SW480 (cell line): Measurements from ENCODE around the gene MRPL22.
"Not testable (repeated sequence)": the region's sequence is repeated elsewhere in the genome, so short reads cannot be mapped to it uniquely, and the experiment has no call there.

ENCODE experiments used
- DNase-seq: peaks from one replicate; pipeline ENCODE4 v3.0.0-alpha.2; 2016; ENCODE audit warnings: low spot score

MRPL22 gene

GRCh38 chr5:154943527-154943926 is 2.7 kb downstream of the MRPL22 start:
- no peak for DNase-seq

GRCh38 chr5:154944716-154945115 is 3.8 kb downstream of the MRPL22 start:
- no peak for DNase-seq

GRCh38 chr5:154945695-154946301 is 4.9 kb downstream of the MRPL22 start:
- peak; percentile 21 for DNase-seq

GRCh38 chr5:154947778-154948177 is 6.9 kb downstream of the MRPL22 start:
- no peak for DNase-seq

DNA sequence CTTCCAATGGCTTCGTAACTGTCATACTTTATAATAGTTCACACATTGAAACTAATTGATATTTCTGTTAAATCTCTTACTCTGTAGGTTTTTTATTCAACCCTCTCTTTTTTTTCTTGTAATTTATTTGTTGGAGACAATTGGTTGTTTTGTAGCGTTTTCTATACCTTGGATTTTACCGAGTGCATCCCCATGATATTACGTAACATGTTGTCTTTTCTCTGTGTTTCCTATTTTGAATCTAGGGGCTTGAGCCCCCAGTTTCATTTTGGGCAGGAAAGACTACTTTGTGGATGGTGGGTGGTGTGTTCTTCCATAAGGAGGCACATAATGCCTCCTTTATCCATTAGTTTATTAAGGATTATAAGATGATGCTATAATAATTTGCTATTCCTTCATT is 7.4 kb downstream of the MRPL22 start:
- no peak for DNase-seq

GRCh38 chr5:154949781-154950180 is 8.9 kb downstream of the MRPL22 start:
- no peak for DNase-seq

- no peak for DNase-seq
Observed at GRCh38 chr5:154956712-154957111, 15.8 kb downstream of the MRPL22 start.

DNA sequence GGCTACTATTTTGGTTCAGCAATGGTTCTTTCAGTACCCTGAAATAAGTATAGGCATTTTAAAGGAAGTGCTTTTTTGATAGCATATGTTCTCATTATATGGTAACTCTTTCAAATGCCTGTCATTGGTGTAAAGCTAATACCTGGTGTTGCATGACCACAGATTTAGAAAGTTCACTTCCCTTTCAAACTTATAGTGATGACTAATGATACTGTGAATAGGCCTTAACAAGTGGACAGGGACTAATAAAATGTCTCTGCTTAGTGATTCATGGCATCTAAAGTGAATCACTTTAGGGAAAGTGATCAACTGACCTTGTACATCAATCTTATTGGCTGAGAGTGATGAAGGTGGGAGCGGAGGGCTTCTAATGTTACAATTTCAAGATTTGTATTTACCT is 21.6 kb downstream of the MRPL22 start:
- no peak for DNase-seq

GRCh38 chr5:154966081-154966841 is 25.4 kb downstream of the MRPL22 start:
- DNase-seq: no peak

DNA sequence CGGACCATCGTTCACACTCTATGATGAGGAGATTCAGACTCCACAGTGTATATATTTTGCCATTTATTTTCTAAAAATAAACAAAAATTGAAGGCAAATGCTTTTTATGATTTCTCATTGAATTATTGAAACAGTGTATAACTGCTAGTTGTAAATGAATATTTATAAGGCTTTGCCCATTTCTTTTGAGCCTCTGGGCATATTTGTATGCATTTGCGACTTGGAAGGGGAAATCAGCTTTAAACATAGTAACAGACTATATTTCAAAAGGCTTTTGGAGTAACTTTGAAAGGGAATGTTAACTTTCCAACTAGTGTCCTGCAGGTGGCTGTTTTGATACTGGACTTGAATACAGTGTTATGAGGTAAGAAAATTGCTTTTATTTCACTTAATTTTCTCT is 26.0 kb downstream of the MRPL22 start:
- no peak for DNase-seq

DNA sequence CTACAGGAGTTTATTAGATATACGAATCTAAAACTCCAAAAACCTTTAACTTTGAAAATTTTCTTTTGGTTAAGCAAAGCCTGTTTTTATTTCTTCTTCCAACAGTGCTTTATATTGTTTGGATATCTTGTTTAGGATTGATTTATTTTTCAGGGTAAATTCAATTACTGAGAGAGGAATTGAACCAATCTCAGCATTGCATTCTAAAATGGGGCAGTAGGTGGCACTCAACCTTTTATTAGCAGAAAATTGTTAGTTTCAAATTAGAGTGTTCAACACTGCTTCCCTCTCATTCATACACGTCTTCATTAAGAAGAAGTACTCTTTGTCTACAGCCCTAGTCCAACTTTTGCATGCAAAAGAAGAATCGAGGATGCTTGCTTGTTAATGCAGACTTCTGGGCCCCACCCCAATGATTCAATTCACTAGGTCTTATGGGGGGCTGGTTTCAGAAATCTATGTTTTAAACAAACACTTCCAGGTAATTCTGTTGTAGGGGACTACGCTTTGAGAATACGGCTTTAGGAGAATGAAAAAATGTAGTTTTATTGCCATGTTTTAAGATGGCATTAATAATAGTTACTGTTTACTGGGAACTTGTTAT is 26.6 kb downstream of the MRPL22 start:
- DNase-seq: peak; percentile 19

DNA sequence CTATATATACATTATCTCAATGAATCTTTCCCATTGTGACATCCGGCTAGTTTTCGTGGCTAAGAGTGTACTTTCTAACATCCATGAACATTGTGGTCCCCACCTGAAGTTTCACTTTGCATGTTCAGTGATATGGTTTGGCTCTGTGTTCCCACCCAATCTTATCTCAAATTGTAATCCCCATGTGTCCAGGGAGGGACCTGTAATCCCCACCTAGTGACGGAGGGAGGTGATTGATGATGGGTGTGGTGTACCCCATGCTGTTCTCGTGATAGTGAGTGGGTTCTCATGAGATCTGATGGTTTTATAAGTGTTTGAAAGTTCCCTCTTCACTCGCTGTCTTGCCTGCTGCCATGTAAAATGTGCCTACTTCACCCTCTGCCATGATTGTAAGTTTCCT is 28.1 kb downstream of the MRPL22 start:
- DNase-seq: no peak

DNA sequence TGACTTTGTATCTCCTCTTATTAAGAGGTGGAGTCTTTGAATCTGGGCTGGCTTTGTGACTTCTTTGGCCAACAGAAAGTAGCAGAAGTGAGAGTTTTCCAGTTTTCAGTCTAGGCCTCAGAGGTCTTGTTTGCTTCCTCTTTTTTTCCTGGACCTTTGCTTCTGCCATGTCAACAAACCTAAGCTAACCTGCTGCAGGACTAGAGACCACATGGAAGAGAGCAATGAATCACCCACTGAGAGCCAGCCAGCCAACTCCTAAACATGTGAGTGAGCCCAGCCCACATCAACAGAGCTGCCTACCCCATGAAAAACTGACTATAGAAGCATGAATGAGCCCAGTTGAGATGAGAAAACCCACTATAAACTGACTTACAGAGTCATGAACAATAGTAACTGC is 29.9 kb downstream of the MRPL22 start:
- no peak for DNase-seq

- DNase-seq: no peak
Observed at GRCh38 chr5:154971501-154971900, 30.6 kb downstream of the MRPL22 start.

DNA sequence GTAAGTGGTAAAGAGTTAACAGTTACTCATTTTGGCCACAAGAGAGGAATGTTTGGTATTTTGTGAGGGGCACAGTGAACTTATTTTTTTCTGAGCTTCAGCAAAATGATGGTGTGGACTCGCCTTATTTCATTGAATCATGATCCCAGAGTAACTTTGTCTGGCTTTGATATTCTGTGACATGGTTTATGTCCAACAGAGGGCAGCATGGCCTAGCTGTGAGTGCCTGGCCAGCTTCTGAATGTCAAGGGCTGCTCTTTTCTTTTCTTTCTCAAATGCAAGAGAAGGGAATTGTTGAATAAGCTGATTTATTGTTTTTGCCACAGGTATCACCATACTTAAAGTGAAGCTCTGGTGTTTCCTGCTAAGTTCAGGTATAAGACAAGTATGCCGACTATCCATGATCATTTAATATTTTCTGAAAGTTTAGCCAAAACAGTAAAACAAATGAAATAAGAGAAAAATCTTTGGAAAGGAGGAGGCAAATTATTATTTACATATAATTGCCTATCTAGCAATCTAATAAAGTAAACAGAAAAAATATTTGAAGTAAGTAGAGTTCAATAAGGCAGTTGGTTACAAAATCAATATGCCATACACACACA is 31.7 kb downstream of the MRPL22 start:
- DNase-seq: peak; percentile 44

GRCh38 chr5:154976082-154976481 is 35.2 kb downstream of the MRPL22 start:
- not testable (repeated sequence) for DNase-seq

GRCh38 chr5:154977409-154977808 is 36.5 kb downstream of the MRPL22 start:
- DNase-seq: no peak

DNA sequence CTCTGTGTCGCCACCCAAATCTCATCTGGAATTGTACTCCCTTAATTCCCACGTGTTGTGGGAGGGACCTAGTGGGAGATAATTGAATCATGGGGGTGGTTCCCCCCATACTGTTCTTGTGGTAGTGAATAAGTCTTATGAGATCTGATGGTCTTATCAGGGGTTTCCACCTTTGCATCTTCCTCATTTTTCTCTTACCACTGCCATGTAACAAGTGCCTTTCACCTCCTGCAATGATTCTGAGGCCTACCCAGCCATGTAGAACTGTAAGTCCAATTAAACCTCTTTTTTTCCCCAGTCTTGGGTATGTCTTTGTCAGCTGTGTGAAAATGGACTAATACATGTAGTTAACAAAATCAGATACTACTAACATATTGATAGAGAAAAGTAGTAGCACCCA is 37.4 kb downstream of the MRPL22 start:
- DNase-seq: not testable (repeated sequence)

- no peak for DNase-seq
Observed at GRCh38 chr5:154984946-154985516, 44.2 kb downstream of the MRPL22 start.

DNA sequence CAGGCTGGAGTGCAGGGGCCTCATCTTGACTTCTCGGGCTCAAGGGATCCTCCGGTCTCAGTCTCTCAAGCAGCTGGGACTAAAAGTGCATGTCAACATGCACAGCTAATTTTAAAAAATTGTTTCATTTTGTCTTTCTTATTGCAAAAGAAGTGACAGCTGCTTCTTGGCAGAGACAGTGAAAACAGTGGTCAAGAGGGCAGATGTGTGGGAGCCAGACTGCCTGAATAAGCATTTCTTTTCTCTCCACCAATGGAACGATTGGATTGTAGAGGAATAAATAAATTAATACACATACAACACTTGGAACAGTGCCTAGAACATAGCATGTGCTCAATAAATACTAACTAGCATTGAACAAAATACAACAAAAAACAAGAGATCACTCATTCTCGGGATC is 45.3 kb downstream of the MRPL22 start:
- DNase-seq: no peak

DNA sequence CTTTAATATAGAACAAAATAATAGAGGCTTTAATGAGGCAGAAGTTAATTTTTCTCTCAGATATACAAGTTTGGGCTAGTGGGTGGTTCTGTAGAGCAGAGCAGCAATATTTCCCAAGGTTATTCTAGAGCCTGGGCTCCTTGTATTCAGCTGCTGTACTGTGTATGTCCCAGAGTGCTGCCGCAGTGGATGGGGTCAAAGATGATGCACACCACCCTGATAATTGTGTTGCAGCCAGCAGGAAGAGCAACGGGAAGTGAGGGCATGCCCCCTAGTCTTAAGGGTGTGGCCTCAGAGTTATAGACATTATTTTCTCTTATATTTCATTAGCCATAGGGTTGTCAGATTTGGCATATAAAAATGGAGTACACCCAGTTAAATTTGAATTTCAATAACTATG is 48.8 kb downstream of the MRPL22 start:
- DNase-seq: no peak

- DNase-seq: no peak
Observed at GRCh38 chr5:154993461-154993860, 52.6 kb downstream of the MRPL22 start.

DNA sequence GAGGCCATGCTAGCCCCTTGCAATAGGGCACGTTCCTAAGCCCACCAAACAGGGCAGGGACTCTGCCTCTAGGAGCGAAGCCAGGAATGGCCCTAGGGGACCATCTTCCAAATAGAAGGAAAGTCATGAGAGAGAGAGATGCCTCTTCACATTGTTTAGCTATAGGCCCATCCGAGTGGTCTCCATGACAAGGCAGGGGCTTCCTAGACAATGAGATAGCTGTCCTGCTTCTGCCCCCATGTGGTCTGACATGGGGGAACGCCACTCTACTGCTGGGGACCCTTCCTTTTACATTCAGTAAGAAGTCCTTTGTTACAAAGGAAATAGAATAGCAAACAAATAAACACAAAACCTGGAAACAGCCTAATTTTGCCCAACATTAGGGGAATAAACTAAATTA is 54.8 kb downstream of the MRPL22 start:
- no peak for DNase-seq
